Glomerular visceral epithelial cell (primary cell): Measurements from ENCODE around the gene BMS1.
A peak's percentile ranks its signal among the peaks of the same experiment; 100 is the strongest.
"Not testable (repeated sequence)": the region's sequence is repeated elsewhere in the genome, so short reads cannot be mapped to it uniquely, and the experiment has no call there.

ENCODE experiments used
- DNase-seq: peaks from one replicate; pipeline ENCODE4 v3.0.0-alpha.2; 2016; ENCODE audit errors: extremely low spot score

The BMS1 gene

DNA sequence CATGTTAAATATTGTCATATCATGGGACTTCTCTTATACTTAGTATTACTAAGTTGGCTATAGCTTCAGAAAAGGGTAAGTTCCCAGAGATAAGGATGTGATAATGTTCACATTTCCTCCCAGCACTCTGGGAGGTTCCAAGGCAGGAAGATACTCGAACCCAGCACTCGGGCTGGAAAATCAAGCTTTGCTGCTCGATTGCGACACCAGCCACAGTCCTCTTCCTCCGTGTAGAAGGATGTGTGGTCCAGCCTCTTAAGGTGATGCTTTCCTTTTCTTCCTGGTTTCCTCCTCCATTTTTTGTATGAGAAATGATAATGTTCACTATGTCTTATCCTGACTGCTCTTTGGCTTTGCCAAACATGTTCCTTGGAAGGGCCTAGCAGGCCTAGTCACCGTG lies 3.2 kb downstream of the BMS1 start:
- DNase-seq = no peak

GRCh38 chr10:42790835-42791234 lies 8.2 kb downstream of the BMS1 start:
- DNase-seq = no peak

GRCh38 chr10:42795701-42796100 lies 13.1 kb downstream of the BMS1 start:
- DNase-seq = no peak

GRCh38 chr10:42801135-42801534 lies 18.5 kb downstream of the BMS1 start:
- no peak for DNase-seq

DNA sequence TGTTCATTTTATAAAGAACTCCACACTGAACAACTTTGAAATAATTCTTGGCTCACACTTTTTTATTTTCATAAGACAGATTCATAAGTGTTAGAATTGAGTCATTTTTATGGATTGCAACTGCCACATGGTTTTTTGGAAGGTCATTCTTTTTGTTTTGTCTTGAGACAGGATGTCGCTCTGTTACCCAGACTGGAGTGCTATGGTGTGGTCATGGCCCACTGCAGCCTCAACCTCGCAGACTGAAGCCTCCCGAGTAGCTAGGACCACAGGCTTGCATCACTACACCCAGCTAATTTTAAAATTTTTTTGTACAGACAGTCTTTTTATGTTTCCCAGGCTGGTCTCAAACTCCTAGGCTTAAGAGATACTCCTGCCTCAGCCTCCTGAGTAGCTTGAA lies 20.3 kb downstream of the BMS1 start:
- no peak for DNase-seq

GRCh38 chr10:42809676-42810075 lies 27.1 kb downstream of the BMS1 start:
- peak; percentile 32 for DNase-seq

DNA sequence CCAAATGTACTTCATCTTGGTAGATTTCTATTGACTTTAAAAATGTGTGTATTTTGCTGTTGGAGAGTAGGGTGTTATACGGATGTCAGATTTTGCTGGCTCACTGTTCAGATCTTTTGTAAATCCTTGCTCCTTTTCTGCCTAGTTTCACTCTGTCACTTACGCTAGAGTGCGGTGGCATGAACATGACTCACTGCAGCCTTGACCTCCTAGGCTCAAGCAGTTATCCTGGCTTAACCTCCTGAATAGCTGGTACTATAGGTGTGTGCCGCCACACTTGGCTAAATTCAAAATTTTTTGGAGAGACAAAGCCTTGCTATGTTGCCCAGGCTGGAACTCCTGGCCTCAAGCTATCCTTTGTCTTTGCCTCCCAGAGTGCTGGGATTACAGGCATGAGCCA lies 29.4 kb downstream of the BMS1 start:
- no peak for DNase-seq

GRCh38 chr10:42813989-42814687 lies 31.5 kb downstream of the BMS1 start:
- not testable (repeated sequence) for DNase-seq

GRCh38 chr10:42816334-42816733 lies 33.7 kb downstream of the BMS1 start:
- DNase-seq = not testable (repeated sequence)

GRCh38 chr10:42816912-42817311 lies 34.3 kb downstream of the BMS1 start:
- no peak for DNase-seq

- not testable (repeated sequence) for DNase-seq
These were observed 34.8 kb downstream of the BMS1 start for GRCh38 chr10:42817417-42817816.

DNA sequence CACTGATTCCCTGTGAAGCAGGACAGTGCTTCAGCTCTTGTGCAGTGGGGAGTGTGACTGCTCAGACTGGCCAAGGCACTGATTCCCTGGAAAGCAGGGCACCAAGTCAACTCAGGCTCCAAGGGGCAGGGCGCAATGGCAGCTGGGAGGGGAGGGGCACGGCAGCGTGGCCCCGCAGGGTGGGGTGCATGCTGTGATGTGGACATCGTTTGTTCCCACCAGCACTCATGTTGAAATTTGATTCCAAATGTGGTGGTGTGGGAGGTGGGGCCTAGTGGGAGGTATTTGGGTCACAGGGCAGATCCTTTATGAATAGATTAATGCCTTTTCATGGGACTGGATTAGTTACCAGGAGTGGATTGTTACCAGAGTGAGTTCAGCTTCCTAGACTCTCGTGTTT lies 44.2 kb downstream of the BMS1 start:
- not testable (repeated sequence) for DNase-seq

- no peak for DNase-seq
These were observed 44.6 kb downstream of the BMS1 start for GRCh38 chr10:42827201-42827600.

DNA sequence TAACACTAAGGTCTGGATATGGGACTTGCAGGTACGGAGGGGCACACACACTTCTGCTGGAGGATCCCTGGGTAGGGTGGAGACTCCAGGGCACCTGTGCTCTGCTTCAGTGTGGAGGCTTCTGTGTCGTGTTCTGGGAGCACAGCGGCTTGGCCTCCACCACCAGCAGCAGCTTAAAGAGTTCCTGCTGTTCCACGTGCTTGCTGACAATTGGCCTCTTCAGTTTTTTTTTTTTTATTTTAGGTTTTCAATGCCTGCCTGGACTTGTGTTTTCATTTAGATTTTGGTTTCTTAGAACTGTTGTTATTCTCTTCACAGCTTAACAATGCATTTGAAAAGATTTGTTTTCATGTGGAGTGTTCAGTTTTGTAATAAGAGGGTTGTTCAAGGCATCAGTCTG lies 45.8 kb downstream of the BMS1 start:
- not testable (repeated sequence) for DNase-seq

GRCh38 chr10:42830237-42830636 lies 47.6 kb downstream of the BMS1 start:
- no peak for DNase-seq

- DNase-seq = no peak
These were observed 53.5 kb downstream of the BMS1 start for GRCh38 chr10:42836096-42836495.

GRCh38 chr10:42836771-42837468 lies 54.3 kb downstream of the BMS1 start:
- peak; percentile 1 for DNase-seq

GRCh38 chr10:42844810-42845209 lies 62.2 kb downstream of the BMS1 start:
- not testable (repeated sequence) for DNase-seq

DNA sequence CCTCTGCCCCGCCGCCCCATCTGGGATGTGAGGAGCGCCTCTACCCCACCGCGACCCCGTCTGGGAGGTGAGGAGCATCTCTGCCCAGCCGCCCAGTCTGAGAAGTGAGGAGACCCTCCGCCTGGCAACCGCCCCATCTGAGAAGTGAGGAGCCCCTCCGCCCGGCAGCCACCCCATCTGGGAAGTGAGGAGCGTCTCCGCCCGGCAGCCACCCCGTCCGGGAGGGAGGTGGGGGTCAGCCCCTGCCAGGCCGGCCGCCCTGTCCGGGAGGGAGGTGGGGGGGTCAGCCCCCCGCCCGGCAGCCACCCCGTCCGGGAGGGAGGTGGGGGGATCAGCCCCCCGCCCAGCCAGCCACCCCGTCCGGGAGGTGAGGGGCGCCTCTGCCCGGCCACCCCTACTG lies 64.7 kb downstream of the BMS1 start:
- not testable (repeated sequence) for DNase-seq

- no peak for DNase-seq
These were observed 68.3 kb downstream of the BMS1 start for GRCh38 chr10:42850931-42851330.

GRCh38 chr10:42859256-42859655 lies 76.7 kb downstream of the BMS1 start:
- DNase-seq = no peak

- not testable (repeated sequence) for DNase-seq
These were observed 77.4 kb downstream of the BMS1 start for GRCh38 chr10:42860016-42860415.

DNA sequence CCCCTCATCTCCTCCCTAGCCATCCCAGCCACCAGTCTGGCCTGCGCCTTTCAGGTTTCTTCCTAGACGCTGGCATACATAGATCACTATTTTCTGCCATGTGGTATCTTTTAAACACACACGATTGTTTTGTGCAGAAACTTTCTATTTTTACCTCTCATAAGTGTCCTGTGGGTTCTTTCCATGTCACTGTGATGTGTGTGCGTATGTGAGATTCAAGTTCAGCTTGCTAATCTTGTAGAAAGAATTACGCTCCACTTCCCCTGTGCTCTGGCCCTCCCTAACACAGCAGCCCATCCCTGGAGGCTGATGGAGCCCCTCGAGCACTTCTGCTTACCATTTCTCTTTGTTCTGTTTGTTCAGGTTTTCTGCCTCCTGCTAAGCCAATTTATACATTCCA lies 80.2 kb downstream of the BMS1 start:
- DNase-seq = not testable (repeated sequence)
